Left lung (tissue), 10 donors: ENCODE measurements around the gene EVA1C. TPM values are rescaled to one million over a fixed set of nuclear protein-coding genes. Genes with fewer than 3 reads are reported as not detected.

ENCODE experiments used
- ATAC-seq: fragments of 200-7000 bp; cut with Tn5 transposase; one replicate; pipeline ENCODE4 v1.9.1; 2020; ENCODE audit warnings: moderate library complexity
- DNase-seq, 4 donors: peaks; one replicate each; pipeline ENCODE4 v3.0.0-alpha.2; 2013 to 2020
- H3K27ac ChIP-seq, 2 donors: fragments of 200-600 bp; sonication (generic) in 1 of 2; one replicate each; pipeline versions ENCODE4 v1.5.0 to v1.8.0; 2020 to 2021
- H3K27me3 ChIP-seq, 2 donors: fragments of 200-600 bp; sonication (generic) in 1 of 2; one replicate each; pipeline versions ENCODE4 v1.5.0 to v1.8.0; 2020 to 2021
- H3K36me3 ChIP-seq, 2 donors: fragments of 200-600 bp; sonication (generic) in 1 of 2; one replicate each; pipeline versions ENCODE4 v1.5.0 to v1.8.0; 2020 to 2021
- H3K4me1 ChIP-seq, 2 donors: fragments of 200-600 bp; one replicate each; pipeline ENCODE4 v1.8.0; 2021
- H3K4me3 ChIP-seq, 2 donors: fragments of 200-600 bp; sonication (generic) in 1 of 2; one replicate each; pipeline versions ENCODE4 v1.5.0 to v1.8.0; 2020 to 2021; ENCODE audit warnings: mild to moderate bottlenecking in 1 of 2
- H3K9me3 ChIP-seq, 2 donors: fragments of 200-600 bp; sonication (generic) in 1 of 2; one replicate each; pipeline versions ENCODE4 v1.5.0 to v1.8.0; 2020 to 2021
- intact Hi-C, 2 donors: fragments of 100-400 bp; cut with DNase I; formaldehyde crosslinking; loops; one replicate each; pipeline versions ENCODE4 v1.11.2 to v1.14.2; 2022
- polyA plus RNA-seq, 6 donors: library from polyadenylated mRNA; unstranded; fragments of 120-200 nt; gene quantifications; one replicate each; pipeline ENCODE4 v1.2.1, GENCODE V29; 2013; ENCODE audit not compliant: insufficient read length in 6 of 6
- total RNA-seq, 2 donors: library from RNA; stranded (reverse); fragmentation: NEBNext Ultra II Directional; extraction: Animal tissue kit (Norgen Biotek cat#: 25700); gene quantifications; one replicate each; pipeline ENCODE4 v1.2.1, GENCODE V29; 2021
- TF ChIP-seq, protein P1 (sequence below), 2 donors: fragments of 200-600 bp; sonication (generic) in 1 of 2; IDR thresholded peaks; one replicate each; pipeline versions ENCODE4 v1.5.0 to v1.8.0; 2021; ENCODE audit warnings: antibody characterized with exemption in 2 of 2
- donor health status: DM: no; HTN: yes; CAD: no.
- donor health status: DM: no; HTN: no; CAD: no.

The EVA1C gene
- total and polyA plus RNA-seq, 8 donors = 2.9 to 29.8 (median 4.3) TPM

GRCh38 chr21:32481875-32482408, 69.4 kb downstream of the EVA1C start:
- TF ChIP-seq, protein P1, sequence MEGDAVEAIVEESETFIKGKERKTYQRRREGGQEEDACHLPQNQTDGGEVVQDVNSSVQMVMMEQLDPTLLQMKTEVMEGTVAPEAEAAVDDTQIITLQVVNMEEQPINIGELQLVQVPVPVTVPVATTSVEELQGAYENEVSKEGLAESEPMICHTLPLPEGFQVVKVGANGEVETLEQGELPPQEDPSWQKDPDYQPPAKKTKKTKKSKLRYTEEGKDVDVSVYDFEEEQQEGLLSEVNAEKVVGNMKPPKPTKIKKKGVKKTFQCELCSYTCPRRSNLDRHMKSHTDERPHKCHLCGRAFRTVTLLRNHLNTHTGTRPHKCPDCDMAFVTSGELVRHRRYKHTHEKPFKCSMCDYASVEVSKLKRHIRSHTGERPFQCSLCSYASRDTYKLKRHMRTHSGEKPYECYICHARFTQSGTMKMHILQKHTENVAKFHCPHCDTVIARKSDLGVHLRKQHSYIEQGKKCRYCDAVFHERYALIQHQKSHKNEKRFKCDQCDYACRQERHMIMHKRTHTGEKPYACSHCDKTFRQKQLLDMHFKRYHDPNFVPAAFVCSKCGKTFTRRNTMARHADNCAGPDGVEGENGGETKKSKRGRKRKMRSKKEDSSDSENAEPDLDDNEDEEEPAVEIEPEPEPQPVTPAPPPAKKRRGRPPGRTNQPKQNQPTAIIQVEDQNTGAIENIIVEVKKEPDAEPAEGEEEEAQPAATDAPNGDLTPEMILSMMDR (IDR thresholded peaks at IDR 0.05) = no peak
- no peak overlapping the region for H3K27ac ChIP-seq
- no peak for ATAC-seq

GRCh38 chr21:32482565-32483292, 70.2 kb downstream of the EVA1C start:
- peaks cover 0 to 5% of the 10 kb centered on the region in 2 donors for H3K36me3 ChIP-seq
- intact Hi-C loops = loop anchor here in 1 of 2 donors (10.0 kb wide), 1 partner anchor 68 kb away; the partner anchor contains the start of gene EVA1C
- ATAC-seq (no peak), DNase-seq (no peak)
- no peak overlapping the region for H3K4me3 ChIP-seq
- H3K27me3 ChIP-seq = no peaks in the 10 kb centered on the region
- no peaks in the 10 kb centered on the region for H3K9me3 ChIP-seq
- peaks cover 8% of the 10 kb centered on the region in 2 donors for H3K4me1 ChIP-seq
- TF ChIP-seq, protein P1 (IDR thresholded peaks at IDR 0.05) = no peak
- peak overlapping the region in 1 of 2 donors; percentile 10 for H3K27ac ChIP-seq

More at GRCh38 chr21:32481875-32482408, 69.4 kb downstream of the EVA1C start:
- intact Hi-C loops = loop anchor here in 1 of 2 donors (10.0 kb wide), 1 partner anchor 67 kb away; the partner anchor contains the start of gene EVA1C
- H3K9me3 ChIP-seq = no peaks in the 10 kb centered on the region
- no peaks in the 10 kb centered on the region for H3K27me3 ChIP-seq
- peaks cover 0 to 5% of the 10 kb centered on the region in 2 donors for H3K36me3 ChIP-seq
- peaks cover 8% of the 10 kb centered on the region in 2 donors for H3K4me1 ChIP-seq
- DNase-seq = no peak
- no peak overlapping the region for H3K4me3 ChIP-seq

DNA sequence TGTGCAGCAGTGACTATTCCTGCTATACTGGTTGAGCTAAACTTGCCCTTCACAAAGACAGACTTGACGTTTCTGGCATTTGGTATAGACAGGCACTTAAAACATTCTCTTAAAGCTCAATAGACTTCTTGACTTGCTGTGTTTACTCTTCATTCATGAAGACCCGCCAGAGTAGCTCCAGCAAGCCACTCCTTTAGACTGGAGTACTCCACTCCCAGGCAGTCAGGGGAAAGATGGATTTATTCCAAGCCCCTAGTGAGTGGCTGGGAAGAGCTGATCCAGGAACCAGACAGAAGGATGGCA, 70.7 kb downstream of the EVA1C start:
- DNase-seq = peak in 3 of 4 donors; percentile 34 to 80 (median 54)
- Histone ChIP-seq H3K27me3 (no peaks in the 10 kb centered on the region), H3K27ac (peak overlapping the region in 1 of 2 donors; percentile 47), H3K4me3 (no peak overlapping the region), H3K4me1 (peaks cover 8% of the 10 kb centered on the region in 2 donors), H3K9me3 (no peaks in the 10 kb centered on the region), H3K36me3 (peaks cover 0 to 5% of the 10 kb centered on the region in 2 donors)
- intact Hi-C loops = loop anchor here in 1 of 2 donors (10.0 kb wide), 1 partner anchor 68 kb away; the partner anchor contains the start of gene EVA1C
- TF ChIP-seq, protein P1 (IDR thresholded peaks at IDR 0.05) = no peak
- peak; percentile 70 for ATAC-seq

GRCh38 chr21:32484706-32485380, 72.3 kb downstream of the EVA1C start:
- intact Hi-C loops = loop anchor here in 1 of 2 donors (10.0 kb wide), 1 partner anchor 70 kb away; the partner anchor contains the start of gene EVA1C
- TF ChIP-seq, protein P1 (IDR thresholded peaks at IDR 0.05) = no peak
- peak overlapping the region; percentile 46 to 63 for H3K27ac ChIP-seq
- H3K4me1 ChIP-seq = peaks cover 8% of the 10 kb centered on the region in 2 donors
- ATAC-seq (peak; percentile 85), DNase-seq (peak in 2 of 4 donors; percentile 80 to 83)
- no peaks in the 10 kb centered on the region for H3K9me3 ChIP-seq
- H3K4me3 ChIP-seq = no peak overlapping the region
- no peaks in the 10 kb centered on the region for H3K27me3 ChIP-seq
- H3K36me3 ChIP-seq = no peaks in the 10 kb centered on the region

DNA sequence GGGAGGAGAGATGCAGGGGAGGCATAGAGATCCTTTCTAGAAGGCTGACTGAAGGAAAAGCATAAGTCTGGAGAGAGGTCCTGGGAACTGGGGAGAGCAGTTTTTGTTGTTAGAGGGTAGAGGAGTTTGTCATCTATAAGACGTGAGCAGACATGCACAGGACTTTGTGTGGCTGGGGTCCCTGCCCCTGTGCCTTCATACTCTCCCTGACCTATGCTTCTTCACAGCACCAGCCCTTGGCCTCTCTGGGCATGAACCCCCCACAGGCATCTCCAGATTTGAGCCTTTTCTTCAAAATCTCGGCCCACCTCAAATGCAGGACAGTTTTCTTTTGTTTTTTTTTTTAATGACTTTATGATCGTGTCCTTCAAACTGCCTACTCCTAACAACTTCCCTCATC, 79.9 kb downstream of the EVA1C start:
- H3K36me3 ChIP-seq = peaks cover 0 to 14% of the 10 kb centered on the region in 2 donors
- ATAC-seq (no peak), DNase-seq (no peak)
- TF ChIP-seq, protein P1 (IDR thresholded peaks at IDR 0.05) = no peak
- H3K4me1 ChIP-seq = peaks cover 0 to 6% of the 10 kb centered on the region in 2 donors
- no peaks in the 10 kb centered on the region for H3K9me3 ChIP-seq
- H3K27ac ChIP-seq = no peak overlapping the region
- intact Hi-C loops = no loop called here
- H3K4me3 ChIP-seq = no peak overlapping the region
- H3K27me3 ChIP-seq = no peaks in the 10 kb centered on the region
